VCaP (cell line): ENCODE measurements around the gene DIP2A.

Source experiments
- H3K27ac ChIP-seq: fragments of 450-650 bp; 2 replicates; pipeline ENCODE4 v1.5.1; 2017
- TF ChIP-seq, protein P1 (sequence below): fragments of 450-650 bp; conservative IDR thresholded peaks from 2 replicates; pipeline ENCODE4 v1.5.1; 2017; ENCODE audit warnings: mild to moderate bottlenecking, moderate library complexity

DIP2A gene

DNA sequence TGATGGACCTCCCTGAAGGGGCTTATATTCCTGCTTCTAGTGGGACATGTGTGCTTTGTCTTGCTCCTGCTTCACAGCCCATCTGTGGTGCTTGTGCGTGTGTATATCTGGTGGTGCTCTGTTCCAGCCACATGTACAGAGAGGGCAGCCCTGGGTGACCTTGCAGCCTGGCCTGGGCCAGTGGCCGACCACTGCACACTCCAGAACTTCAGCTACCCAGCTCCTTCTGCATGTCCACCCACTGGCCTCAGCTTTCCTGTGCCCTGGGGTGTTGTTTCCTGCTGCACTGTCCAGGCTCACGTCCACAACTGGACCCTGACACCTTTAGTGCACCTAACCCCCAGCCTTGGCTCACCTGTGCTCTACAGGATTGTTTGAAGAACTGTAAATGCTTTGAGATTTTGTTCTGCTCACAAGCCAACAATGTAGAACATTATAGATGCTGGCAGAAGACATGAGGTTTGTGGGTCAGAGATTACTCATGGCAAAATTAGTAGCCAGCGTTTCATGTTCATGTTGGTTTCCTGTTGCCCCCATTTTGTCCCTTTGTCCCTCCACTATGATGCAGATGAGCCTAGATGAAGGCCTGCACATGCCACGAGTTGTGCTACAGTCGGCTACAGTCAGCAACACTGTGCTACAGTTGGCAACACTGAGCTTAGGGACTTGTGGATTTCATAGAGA lies 151.5 kb downstream of the DIP2A start:
- TF ChIP-seq, protein P1, sequence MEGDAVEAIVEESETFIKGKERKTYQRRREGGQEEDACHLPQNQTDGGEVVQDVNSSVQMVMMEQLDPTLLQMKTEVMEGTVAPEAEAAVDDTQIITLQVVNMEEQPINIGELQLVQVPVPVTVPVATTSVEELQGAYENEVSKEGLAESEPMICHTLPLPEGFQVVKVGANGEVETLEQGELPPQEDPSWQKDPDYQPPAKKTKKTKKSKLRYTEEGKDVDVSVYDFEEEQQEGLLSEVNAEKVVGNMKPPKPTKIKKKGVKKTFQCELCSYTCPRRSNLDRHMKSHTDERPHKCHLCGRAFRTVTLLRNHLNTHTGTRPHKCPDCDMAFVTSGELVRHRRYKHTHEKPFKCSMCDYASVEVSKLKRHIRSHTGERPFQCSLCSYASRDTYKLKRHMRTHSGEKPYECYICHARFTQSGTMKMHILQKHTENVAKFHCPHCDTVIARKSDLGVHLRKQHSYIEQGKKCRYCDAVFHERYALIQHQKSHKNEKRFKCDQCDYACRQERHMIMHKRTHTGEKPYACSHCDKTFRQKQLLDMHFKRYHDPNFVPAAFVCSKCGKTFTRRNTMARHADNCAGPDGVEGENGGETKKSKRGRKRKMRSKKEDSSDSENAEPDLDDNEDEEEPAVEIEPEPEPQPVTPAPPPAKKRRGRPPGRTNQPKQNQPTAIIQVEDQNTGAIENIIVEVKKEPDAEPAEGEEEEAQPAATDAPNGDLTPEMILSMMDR: no peak
- H3K27ac ChIP-seq: no peak overlapping the region

DNA sequence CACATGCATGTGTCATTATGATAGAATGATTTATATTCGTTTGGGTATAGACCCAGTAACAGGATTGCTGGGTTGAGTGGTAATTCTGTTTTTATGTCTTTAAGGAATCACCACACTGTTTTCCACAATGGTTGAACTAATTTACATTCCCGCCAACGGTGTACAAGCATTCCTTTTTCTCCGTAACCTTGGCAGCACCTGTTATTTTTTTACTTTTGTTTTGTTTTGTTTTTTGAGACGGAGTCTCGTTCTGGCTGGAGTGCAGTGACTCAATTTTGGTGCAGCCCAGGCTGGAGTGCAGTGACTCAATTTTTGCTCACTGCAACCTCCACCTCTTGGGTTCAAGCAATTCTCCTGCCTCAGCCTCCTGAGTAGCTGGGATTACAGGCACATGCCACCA lies 154.7 kb downstream of the DIP2A start:
- TF ChIP-seq, protein P1: no peak
- H3K27ac ChIP-seq: no peak overlapping the region

DNA sequence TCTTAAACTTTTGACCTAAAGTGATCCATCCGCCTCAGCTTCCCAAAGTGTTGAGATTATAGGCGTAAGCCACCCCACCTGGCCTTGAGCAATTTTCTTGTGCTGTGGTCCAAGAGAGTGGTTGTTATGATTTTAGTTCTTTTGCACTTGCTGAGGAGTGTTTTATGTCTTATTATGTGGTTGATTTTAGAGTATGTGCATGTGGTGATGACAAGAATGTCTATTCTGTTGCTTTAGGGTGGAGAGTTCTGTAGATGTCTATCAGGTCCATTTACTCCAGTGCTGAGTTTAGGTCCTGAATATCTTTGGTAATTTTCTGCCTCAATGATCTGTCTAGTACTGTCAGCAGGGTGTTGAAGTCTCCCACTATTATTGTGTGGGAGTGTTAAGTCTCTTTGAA lies 157.4 kb downstream of the DIP2A start:
- TF ChIP-seq, protein P1: no peak
- H3K27ac ChIP-seq: no peak overlapping the region

DNA sequence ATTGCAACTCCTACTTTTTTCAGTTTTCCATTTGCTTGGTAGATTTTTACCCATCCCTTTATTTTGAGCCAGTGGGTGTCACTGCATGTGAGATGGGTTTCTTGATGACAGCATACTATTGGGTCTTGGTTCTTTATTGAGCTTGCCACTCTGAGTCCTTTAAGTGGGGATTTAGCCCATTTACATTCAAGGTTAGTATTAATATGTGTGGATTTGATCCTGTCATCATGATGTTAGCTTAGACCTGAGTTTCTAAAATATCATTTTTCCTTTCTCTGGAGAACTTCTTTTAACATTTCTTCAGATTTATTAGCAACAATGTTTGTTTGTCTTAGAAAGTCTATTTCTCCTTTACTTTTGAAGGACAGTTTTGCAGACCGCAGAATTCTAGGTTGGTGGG lies 158.0 kb downstream of the DIP2A start:
- no peak overlapping the region for H3K27ac ChIP-seq
- TF ChIP-seq, protein P1: no peak

DNA sequence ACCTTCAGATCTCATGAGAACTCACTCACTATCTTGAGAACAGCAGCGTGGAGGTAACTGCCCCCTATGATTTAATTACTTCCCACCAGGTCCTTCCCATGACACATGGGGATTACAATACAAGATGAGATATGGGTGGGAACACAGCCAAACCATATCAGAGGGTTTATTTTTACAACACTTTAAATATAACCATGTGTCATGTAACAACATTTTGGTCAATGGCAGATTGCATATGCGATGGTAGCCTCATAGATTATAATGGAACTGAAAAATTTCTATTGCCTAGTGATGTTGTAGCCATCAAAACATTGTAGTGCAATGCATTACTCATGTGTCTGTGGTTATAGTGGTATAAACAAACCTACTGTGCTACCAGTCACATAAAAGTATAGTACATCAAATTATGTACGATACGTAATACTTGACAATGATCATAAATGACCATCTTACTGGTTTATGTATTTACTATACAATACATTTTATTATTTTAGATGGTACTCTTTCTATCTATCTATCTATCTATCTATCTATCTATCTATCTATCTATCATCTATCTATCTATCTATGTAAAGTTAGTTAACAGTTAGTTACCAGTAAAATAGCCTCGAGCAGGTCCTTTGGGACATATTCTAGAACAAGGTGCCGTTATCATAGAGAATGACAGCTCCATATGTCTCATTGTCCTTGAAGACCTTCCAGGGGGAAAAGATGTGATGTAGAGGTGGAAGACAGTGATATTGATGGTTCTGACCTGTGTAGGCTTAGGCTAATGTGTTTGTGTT lies 158.8 kb downstream of the DIP2A start:
- TF ChIP-seq, protein P1: no peak
- no peak overlapping the region for H3K27ac ChIP-seq

DNA sequence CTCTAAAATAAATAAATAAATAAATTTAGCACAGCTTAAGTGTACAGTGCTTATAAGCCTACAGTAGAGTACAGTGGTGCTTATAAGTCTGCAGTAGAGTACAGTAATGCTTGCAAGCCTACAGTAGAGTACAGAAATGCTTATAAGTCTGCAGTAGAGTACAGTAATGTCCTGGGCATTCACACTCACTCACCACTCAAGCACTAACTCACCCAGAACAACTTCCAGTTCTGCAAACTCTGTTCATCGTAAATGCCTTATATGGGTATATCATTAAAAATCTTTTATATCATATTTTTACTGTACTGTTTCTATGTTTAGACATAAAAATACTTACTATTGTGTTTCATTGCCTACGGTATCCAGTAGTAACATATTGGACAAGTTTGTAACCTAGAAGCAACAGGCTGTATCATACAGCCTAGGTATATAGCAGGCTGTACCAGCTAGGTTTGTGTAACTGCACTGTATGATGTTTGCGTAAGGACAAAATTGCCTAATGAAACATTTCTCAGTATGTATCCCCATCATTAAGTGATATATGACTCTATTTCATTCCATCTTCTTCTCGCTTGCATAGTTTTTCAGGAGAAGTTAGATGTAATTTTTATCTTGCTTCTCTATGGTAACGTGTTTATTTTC lies 160.2 kb downstream of the DIP2A start:
- TF ChIP-seq, protein P1: no peak
- no peak overlapping the region for H3K27ac ChIP-seq
